Body of pancreas (tissue), 4 donors: ENCODE measurements around the gene ZBTB17.

ENCODE experiments used
- POLR2A ChIP-seq, 3 donors: fragments of 450-650 bp; IDR thresholded peaks; one replicate each; pipeline ENCODE4 v1.6.1; 2016; ENCODE audit warnings: antibody characterized with exemption in 3 of 3, mild to moderate bottlenecking in 2 of 3
- TF ChIP-seq, protein P1 (sequence below), 7 experiments: fragments of 450-650 bp in 4 of 7; fragments of 200-600 bp in 3 of 7; sonication (generic) in 3 of 7; IDR thresholded peaks; one replicate each; pipeline ENCODE4 v1.5.1; 2016 to 2019; ENCODE audit warnings: antibody characterized with exemption in 7 of 7

DNA sequence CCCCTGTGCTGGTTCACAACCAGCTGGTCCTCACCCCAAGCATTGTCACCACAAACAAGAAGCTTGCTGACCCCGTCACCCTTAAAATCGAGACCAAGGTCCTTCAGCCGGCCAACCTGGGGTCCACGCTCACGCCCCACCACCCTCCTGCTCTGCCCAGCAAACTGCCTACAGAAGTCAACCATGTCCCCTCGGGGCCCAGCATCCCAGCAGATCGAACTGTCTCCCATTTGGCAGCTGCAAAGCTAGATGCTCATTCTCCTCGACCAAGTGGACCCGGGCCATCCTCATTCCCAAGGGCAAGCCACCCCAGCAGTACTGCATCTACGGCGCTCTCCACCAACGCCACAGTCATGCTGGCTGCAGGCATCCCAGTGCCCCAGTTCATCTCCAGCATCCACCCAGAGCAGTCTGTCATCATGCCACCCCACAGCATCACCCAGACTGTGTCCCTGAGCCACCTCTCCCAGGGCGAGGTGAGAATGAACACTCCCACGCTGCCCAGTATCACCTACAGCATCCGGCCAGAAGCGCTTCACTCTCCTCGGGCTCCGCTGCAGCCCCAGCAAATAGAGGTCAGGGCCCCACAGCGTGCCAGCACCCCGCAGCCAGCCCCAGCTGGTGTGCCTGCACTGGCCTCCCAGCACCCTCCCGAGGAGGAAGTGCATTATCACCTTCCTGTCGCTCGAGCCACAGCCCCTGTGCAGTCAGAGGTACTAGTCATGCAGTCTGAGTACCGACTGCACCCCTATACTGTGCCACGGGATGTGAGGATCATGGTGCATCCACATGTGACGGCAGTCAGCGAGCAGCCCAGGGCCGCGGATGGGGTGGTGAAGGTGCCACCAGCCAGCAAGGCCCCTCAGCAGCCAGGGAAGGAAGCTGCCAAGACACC lies 40.6 kb downstream of the ZBTB17 start:
- TF ChIP-seq, protein P1, sequence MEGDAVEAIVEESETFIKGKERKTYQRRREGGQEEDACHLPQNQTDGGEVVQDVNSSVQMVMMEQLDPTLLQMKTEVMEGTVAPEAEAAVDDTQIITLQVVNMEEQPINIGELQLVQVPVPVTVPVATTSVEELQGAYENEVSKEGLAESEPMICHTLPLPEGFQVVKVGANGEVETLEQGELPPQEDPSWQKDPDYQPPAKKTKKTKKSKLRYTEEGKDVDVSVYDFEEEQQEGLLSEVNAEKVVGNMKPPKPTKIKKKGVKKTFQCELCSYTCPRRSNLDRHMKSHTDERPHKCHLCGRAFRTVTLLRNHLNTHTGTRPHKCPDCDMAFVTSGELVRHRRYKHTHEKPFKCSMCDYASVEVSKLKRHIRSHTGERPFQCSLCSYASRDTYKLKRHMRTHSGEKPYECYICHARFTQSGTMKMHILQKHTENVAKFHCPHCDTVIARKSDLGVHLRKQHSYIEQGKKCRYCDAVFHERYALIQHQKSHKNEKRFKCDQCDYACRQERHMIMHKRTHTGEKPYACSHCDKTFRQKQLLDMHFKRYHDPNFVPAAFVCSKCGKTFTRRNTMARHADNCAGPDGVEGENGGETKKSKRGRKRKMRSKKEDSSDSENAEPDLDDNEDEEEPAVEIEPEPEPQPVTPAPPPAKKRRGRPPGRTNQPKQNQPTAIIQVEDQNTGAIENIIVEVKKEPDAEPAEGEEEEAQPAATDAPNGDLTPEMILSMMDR (IDR thresholded peaks at IDR 0.05), result no peak
- no peak for TF ChIP-seq POLR2A (IDR thresholded peaks at IDR 0.05)
